Measurements from ENCODE around the gene PRR14L.
"Not testable (repeated sequence)": the region's sequence is repeated elsewhere in the genome, so short reads cannot be mapped to it uniquely, and the experiment has no call there.

The PRR14L gene

DNA sequence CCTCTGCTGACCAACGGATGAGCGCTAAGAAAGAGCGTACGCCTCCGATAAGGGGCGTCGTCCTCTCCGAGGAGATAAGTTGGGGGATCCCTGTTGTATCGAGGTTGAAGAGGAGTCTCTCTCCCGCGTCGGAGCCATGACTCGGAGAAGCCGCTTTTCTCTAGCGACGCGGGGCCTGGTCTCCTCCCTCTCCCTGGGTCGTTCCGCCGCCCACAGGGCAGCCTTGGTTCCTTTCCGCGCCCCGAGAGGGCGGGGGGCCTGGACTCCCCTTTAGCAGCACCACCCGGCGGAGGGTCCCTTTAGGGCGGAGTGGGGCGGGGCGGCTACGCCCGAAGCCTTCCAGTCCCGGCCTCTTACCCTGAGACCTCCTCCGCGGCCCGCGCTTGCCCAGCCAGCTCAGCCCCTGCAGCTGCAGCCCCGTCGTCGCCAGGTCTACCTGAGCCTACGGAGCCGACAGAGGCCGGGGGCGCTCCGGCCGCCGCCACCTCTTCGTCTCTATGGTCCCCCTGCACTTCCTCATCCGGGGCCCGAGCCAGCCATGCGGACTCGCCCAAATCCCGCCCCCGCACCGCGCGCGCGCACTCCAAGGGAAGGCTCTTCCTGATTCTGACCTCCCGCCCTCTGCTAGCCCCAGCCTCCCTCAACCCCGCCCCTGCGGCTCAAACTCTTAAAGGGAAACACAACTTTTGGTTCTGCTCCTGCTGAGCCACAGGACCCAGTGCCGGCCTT lies at the start of gene PRR14L:
TSS of gene PRR14L (minus strand) at position 497 of the 729 bp plus-strand sequence. CDS start 11,272 bp downstream, outside the sequence.
- FAIRE-seq: peak; percentile 80

DNA sequence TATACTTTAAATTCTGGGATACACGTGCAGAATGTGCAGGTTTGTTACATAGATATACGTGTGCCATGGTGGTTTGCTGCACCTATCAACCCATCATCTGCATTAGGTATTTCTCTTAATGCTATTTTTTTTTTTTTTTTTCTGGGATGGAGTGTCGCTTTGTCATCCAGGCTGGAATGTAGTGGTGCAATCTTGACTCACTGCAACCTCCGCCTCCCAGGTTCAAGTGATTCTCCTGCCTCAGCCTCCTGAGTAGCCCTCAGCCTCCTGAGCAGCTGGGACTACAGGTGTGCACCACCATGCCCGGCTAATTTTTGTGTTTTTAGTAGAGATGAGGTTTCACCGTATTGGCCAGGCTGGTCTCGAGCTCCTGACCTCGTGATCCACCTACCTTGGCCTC lies 49.4 kb upstream of the PRR14L start:
- not testable (repeated sequence) for FAIRE-seq

DNA sequence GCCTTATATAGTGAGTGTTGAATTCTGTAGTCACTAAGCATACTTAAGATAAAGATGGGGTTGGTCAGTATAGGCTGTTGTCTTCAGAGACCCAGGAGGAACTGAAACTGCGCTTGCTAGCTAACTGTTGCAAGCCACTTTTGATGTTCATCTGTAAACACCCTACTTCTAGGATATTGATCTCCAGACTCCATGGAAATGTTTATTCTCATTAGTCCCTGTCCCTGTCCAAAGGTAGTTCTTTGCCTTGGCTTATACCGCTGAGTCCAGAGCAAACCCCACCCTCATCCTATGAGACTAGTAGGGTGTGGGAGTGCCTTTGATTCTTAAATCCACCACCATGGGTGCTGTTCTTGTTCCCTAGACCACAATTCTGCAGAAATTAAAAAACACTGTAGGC lies 40.3 kb upstream of the PRR14L start:
- no peak for FAIRE-seq

DNA sequence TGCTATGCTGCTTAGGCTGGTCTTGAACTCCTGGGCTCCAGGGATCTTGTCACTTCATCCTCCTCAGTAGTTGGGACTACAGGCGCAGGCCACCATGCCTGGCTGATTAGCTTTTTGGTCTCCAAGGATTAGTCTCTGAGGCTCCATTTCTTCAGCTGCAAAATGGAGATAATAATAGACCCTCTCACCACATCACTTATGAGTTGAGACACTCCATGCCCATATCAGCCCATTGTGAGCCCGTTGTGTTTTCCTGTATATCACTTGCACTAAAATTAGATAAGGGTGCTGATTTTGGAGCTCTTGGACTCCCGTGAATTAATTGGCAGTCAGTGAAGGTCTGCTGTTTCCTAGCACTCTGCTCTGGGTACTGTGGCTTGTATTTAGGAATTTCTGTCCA lies 39.9 kb upstream of the PRR14L start:
- FAIRE-seq: no peak

DNA sequence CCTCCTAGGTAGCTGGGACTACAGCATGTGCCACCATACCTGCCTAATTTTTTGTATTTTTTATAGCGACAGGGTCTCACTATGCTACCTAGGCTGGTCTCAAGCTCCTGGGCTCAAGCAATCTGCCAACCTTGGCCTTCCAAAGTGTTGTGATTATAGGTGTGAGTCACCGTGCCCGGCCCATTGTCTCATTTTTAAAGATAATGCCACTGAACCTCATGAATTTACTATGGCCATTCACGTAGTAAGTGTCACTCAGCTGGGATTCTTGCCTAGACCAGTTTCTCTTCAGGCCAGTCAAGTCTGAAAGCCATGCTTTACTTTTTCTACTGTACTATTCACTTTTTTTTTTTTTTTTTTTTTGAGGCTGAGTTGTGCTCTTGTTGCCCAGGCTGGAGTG lies 26.3 kb upstream of the PRR14L start:
- FAIRE-seq: no peak

DNA sequence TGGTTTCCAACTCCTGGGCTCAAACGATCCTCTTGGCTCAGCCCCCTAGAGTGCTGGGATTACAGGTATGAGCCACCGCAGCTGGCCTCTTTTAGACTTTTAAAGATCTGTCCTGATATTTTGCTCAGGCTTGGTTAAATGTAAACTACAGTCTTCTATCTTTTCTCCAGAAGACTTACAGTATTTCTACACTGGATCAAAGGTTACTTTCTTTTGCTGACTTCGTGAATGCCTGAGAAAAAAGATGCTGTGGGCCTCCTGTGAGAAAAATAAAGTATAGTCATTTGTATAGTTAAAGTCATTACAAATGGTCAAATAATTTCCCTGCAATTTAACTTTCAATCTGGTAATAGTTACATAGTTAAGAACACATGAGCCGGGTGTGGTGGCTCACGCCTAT lies 23.5 kb upstream of the PRR14L start:
- no peak for FAIRE-seq

DNA sequence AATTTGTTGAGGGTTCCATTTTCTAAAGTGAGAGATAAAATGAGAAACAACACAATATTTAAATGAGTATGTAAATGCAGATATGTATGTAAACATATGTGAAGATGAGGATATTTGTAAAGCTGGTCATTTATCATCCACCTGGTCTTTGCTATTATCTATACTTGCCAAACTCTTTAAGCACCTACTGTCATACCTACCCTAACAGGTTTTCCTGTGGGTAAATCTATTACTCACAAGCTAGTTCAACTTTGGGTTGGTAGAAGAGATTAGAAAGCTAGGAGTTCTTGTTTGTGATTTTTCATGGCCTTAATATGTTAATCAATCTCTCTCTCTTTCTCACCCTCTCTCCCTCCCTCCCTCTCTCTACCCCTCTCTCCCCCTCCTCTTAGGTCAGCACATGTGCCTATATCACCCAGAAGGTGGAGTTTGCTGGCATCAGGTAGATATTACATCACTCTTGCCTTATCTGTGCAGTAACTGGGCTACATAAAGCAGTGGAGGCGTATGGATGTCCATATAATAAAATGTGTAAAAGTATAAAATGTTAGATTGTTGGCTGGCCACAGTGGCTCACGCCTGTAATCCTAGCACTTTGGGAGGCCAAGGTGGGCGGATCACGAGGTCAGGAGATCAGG lies 18.6 kb upstream of the PRR14L start:
- no peak for FAIRE-seq

DNA sequence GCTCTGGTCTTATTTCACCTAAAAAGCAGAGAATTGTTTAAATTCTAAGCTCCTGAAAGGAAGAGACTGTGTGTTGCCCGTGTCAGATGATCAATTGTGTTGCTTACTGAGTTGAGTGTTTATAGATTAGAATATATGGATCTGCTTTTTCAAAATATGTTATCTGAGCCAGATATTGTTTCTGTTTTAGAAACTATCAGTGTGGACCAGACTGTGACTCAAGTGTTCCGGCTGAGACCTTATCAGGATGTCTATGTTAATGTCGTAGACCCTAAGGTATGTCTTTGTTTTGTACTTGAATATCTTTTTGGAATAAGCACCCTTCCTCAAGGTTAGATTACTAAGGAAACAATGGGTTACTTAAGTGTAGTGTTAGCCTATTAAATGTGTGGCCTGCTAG lies 14.9 kb upstream of the PRR14L start:
- no peak for FAIRE-seq

DNA sequence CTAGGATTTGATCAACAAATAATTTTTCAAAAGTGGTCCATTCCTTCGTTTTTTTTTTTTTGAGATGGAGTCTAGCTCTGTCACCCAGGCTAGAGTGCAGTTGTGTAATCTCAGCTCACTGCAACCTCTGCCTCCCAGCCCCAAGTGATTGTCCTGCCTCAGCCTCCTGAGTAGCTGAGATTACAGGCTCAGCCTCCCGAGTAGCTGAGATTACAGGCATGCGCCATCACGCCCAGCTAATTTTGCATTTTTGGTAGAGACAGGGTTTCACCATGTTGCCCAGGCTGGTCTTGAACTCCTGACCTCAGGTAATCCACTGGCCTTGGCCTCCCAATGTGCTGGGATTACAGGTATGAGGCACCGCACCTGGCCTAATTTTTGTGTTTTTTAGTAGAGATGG lies 8.9 kb upstream of the PRR14L start:
- not testable (repeated sequence) for FAIRE-seq

DNA sequence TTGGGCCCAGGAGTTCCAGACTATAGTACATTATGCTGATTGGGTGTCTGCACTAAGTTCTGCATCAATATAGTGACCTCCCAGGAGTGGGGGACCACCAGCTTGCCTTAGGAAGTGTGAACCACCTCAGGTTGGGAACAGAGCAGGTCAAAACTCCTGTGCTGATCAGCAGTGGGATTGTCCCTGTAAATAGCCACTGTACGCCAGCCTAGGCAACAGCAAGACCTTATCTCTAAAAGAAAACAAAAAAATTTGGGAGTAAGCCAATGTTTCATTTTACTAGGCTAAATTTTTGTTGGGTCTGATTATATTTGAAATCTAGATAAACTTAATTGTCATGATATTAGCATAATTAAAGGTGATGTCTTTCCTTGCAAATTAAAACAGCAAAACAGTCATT lies 7.3 kb upstream of the PRR14L start:
- FAIRE-seq: no peak

DNA sequence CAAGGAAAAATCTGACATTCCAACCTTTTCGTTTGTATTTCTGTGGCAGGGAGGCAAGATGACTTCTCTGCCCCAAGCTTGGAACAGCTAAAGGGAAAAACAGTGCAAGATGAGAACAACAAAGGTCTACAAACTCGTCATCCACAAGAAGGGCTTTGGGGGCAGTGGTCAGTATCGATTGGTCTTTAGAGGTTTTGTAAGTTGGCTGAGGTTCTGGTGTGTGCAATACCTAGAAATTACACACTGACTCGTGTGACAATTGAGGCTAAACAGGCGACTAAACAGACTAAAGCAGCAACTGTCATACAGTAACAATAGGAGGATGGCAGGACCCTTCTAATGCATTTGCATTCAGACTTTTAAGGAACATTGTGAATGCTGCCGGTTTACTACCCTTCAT lies 4.9 kb upstream of the PRR14L start:
- no peak for FAIRE-seq

DNA sequence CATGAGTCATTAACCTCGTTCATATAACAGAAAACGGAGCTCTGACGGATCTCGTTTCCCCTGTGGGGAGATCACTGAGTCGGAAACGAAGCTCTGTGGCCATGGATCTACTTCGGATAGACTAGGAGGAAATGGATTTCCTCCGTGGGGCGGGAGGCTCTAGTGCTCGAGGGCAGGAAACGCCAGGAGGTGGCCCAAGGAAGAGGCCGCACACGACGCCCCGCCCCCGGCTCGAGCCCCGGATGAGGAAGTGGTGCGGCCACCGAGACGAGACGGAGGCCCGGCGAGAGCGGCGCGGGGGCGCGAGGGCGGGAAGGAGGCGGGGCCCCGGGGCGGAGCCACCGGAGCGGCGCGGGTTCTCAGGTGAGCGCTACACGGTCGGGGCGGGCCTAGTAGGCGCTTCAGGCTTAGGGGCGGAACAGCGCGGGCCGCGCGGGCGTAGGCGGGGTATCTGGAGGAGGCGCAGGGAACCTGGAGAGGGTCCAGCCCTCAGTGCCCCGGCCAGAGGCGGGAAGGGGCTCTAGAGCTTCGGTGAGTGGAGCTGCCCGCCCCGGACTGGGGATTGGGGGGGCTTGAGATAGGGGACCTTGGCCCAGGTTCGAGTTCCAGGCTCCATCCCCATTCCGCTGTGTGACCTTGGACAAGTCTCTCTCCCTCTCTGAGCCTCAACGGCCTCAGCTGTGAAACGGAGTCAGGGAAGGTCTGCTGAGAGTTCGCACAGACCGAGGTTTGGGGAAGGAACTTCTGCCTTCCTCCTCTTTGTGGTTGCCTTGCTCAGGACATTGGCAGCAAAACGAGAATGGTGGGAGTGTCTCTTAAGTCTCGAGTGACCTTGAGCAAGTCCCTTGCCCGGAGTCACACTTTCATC lies 3.9 kb upstream of the PRR14L start, which contains the start of gene DEPDC5:
TSS of gene DEPDC5 (plus strand) at position 386 of the 868 bp plus-strand sequence. CDS start 903 bp downstream, outside the sequence.
- FAIRE-seq: no peak

DNA sequence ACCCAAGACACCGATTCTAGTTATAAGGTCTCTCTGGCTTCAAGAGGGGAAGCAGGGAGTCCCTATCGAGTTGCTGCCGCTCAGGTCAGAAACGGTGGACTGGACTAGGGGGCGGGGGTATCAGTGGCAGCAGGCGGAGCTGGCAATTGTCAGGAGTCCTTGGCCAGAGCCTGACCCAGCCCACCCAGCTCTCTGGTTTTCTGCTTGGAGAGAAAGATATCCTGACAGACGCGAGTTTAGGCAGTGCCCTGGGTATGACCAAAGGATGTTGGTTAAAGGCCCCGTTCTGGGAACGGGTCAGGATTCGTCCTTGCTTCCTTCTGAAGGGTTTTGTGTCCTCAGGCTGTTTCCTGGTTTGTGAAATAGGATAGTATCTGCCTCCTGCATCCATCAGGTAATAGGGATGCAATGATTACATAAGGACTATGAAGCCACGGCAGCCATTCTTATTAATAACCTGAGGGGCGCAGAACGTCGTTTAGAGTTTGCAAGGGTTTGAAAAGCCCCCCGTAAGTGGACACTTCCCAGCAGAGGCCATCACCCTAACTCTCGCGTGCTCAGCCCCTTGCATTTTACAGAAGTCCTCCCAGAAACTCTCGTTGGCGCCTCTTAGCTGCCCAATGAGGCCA lies 3.2 kb upstream of the PRR14L start:
- FAIRE-seq: no peak

DNA sequence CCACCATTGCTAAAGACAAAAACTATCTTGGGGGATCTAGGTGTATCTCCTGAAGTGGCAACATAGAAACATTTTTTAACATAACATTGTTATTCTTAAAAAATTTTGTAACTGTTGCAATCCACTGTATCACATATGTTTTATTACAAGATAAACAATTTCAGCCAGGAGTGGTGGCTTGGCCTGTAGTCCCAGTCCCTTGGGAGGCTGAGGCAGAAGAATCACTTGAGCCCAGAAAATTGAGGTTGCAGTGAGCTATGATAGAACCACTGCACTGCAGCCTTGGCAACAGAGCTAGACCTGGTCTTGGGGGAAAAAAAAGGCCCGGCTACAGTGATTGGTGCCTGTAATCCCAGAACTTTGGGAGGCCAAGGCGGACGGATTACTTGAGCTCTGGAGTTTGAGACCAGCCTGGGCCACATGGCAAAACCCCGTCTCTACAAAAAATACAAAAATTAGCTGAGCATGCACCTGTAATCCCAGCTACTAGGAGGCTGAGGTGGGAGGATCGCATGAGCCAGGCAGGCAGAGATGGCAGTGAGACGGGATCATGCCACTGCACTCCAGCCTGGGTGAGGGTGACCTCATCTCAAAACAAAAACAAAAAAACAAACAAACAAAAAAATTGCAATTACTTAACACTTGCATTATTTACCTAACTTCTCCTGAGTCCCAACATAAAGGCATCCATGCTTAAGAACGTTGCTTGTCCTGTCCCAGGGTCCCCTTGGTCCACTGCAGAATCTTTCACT lies 2.3 kb upstream of the PRR14L start:
- FAIRE-seq: no peak

DNA sequence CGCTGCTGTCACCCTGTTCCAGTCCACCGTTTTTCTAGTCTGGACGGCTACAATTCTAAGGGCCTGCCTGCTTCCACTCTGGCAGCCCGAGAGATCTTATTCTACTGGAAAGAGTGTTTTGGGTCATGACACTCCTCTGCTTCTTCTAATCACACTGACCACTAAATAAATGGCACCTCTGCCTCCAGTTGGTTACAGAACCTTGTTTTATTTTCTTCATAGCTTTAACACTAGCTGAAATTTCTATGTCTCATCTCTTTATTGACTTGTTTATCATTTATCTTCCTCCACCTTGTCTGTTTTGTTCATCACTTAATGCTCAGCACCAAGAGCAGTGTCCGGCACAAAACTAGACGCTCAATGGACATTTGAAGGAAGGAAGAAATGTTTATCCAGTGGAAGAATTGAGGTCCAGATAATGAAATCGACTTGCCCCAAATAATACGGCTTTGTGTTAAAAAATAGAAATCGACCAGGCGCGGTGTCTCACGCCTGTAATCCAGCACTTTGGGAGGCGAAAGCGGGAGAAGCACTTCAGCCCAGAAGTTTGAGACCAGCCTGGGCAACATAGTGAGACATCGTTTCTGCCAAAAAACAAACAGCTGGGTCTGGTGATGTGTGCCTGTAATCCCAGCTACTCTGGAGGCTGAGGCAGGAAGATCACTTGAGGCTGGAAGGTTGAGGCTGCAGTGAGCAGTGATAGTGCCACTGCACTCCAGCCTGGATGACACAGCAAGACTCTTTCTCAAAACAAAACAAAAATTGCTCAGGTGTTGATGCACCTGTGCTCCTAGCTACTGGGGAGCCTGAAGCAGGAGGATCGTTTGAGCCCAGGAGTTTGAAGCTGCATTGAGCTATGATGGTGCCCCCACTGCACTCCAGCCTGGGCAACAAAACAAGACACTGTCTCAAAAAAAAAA lies 693 bp upstream of the PRR14L start:
- no peak for FAIRE-seq

DNA sequence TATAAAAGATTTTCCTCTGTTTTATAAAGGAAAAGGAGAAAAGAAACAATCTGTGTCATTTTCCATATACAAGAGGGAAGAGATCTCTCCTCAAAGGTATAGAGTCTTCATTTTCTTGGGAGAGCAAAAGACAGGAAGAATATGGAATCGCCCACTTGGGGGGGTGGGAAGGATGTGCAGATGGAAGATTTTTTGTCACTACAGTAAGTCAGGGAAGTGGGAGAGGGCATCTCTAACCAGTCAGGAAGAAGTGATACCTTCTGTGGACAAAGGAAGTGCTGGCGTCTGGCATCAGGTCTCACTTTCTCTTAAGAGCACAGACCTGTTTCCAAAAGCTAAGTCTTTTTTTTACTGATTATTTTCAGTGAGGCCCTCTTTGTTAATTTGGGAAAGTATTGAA lies 1.4 kb downstream of the PRR14L start:
- no peak for FAIRE-seq

DNA sequence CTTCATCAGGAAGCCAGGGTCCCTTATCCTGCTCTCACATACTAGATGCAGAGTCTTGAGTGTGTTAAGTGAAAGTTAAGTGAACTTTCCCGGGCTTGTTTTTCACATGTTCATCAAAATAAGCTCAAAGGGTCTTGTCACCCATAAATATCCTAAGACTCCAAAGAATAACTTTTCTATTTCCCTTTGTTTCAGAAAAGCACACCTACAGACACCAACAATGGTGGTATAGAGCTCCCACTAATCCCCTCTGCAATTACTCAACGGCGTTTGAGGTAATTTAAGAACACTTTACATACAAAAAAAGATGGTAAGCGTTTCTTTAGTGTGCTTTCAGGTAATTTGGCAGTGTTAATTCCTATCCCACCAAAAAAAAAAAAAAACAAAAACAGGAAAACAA lies 2.5 kb downstream of the PRR14L start:
- no peak for FAIRE-seq

DNA sequence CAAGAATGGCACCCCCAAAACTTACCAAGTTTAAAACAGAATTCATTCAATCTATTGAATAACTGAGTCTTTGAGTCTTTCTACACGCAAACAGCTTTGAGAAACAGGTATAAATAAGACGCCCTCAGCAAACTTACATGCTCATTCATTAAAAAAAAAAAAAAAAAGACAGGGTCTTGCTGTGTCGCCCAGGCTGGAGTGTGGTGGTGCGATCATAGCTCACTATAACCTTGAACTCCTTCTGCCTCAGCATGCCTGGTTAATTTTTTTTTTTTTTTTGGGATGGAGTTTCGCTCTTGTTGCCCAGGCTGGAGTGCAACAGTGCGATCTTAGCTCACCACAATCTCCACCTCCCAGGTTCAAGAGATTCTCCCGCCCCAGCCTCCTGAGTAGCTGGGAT lies 6.1 kb downstream of the PRR14L start:
- FAIRE-seq: no peak

DNA sequence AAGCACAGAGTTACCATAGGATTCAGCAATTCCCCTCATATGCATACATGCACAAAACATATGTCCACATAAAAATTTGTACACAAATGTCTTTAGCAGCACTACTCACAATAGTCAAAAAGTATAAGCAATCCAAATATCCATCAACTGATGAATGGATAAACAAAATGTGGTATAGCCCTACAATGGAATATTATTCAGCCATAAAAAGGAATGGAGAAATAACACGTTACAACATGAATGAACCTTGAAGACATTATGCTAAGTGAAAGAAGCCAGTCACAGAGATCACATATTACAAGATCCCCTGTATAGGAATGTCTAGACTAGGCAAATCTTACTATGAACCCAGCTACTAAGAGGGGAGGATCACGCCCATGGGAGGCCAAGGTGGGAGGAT lies 7.2 kb downstream of the PRR14L start:
- FAIRE-seq: no peak

DNA sequence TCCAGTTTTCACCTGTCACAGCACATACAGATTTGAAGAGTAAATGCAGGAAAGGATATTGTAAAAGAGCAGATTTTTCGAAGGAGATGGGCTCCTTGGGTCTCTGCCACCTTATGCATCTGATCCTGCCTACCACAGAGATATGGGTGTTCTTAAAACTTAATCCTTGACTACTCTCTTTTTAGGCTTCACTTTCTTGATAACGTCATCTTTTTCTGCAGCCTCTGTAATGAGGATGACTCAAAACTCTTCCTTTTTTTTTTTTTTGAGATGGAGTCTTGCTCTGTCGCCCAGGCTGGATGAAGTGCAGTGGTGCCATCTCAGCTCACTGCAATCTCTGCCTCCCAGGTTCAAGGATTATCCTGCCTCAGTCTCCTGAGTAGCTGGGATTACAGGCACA lies 7.8 kb downstream of the PRR14L start:
- no peak for FAIRE-seq

DNA sequence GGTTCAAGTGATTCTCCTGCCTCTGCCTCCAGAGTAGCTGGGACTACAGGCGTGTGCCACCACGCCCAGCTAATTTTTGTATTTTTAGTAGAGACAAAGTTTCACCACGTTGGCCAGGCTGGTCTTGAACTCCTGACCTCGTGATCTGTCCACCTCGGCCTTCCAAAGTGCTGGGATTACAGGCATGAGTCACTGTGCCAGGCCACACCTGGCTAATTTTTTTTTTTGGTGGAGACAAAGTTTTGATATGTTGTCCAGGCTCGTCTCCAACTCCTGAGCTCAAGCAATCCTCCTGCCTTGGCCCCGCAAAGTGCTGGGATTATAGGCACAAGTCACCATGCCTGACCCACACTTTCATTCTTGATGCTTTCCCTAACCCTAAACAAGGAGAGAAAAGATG lies 9.6 kb downstream of the PRR14L start:
- FAIRE-seq: not testable (repeated sequence)

All from endometrium (tissue), 2 donors.